ENCODE results near the gene EPHB1. TPM values are rescaled to one million over a fixed set of nuclear protein-coding genes. Genes with fewer than 3 reads are reported as not detected.

EPHB1 gene
- total RNA-seq, 1 experiment from 2014 or later, result 2.8 TPM

DNA sequence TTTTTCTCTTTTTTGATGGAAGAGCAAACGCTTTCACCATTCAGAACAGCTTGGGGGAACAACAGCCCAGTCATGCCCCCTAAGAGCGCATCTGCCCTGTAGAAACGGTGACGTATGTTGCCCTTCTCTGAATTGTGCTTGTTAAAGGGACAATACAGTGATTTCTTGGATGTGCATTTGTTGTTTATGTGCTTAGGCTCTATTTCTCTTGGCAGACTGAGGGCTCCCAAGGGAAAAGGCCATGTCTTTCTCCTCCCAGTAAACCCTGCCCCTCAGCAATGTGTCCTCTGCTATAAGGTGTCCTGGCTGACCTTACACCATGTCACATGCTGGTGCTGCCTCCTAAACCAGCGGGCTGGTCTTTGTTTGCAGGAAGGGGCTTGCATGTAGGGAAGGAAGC is 346.1 kb downstream of the EPHB1 start:
- Mint-ChIP-seq H3K9me3 (no peaks in the 10 kb centered on the region), H3K4me3 (no peak overlapping the region), H3K27me3 (ENCODE audit: low read depth) (peaks cover 1% of the 10 kb centered on the region; the same call in 1 of the 2 replicates), H3K4me1 (peaks cover 0 to 9% of the 10 kb centered on the region in 2 experiments; a peak in 2 of 4 replicates), H3K36me3 (ENCODE audit: insufficient read depth in 1 of 3, low read depth in 3 of 3) (no peaks in the 10 kb centered on the region), H3K27ac (no peak overlapping the region; a peak in 1 of 7 replicates)
- H4K8ac ChIP-seq (replicated peaks; ENCODE audit: insufficient read length, low read depth, low read length), result no peak overlapping the region
- no peak overlapping the region for H2AFZ ChIP-seq (ENCODE audit: low read length)
- H3K79me2 ChIP-seq (ENCODE audit: insufficient read depth, low read length), result no peaks in the 10 kb centered on the region
- H3K4me2 ChIP-seq (ENCODE audit: insufficient read depth, insufficient read length, low read length), result no peak overlapping the region
- H3K27me3 ChIP-seq (ENCODE audit: insufficient read depth, low read length), result no peaks in the 10 kb centered on the region
- H3T11ph ChIP-seq (ENCODE audit: low read length), result no peak overlapping the region
- no peak overlapping the region for H3K4ac ChIP-seq (ENCODE audit: low read depth, low read length)
- WGBS (ENCODE audit: extremely low coverage, insufficient read length, low lambda C conversion rate), result no CpG with 5 or more reads among the region's 5 CpGs
- no peak overlapping the region for H2BK12ac ChIP-seq (ENCODE audit: insufficient read length, low read depth, low read length)
- DNase-seq, result no peak
- no peaks in the 10 kb centered on the region for H3K4me1 ChIP-seq (ENCODE audit: insufficient read depth, low read length)
- H4K20me1 ChIP-seq (ENCODE audit: control insufficient read depth, insufficient read depth, insufficient read length), result no peaks in the 10 kb centered on the region
- H4K91ac ChIP-seq (ENCODE audit: insufficient read length, low read depth, low read length), result no peak overlapping the region
- no peak overlapping the region for H2BK120ac ChIP-seq (ENCODE audit: low read depth, low read length, poor library complexity, severe bottlenecking)
- no peak overlapping the region for H3K56ac ChIP-seq (ENCODE audit: insufficient read length, low read depth, low read length)
- H2BK15ac ChIP-seq (ENCODE audit: low read depth, low read length), result no peak overlapping the region
- H3K9me3 ChIP-seq (ENCODE audit: control insufficient read depth, low read depth, low read length), result no peaks in the 10 kb centered on the region
- no peak overlapping the region for H3K23ac ChIP-seq (ENCODE audit: insufficient read length, low read depth, low read length)
- no peaks in the 10 kb centered on the region for H3K23me2 ChIP-seq (ENCODE audit: insufficient read length, low read depth, low read length, poor library complexity, severe bottlenecking)
- no peak overlapping the region for H3K27ac ChIP-seq (ENCODE audit: insufficient read length, low read depth, low read length)
- no peak overlapping the region for H2BK20ac ChIP-seq (ENCODE audit: low read depth, low read length, poor library complexity, severe bottlenecking)
- TF ChIP-seq, protein P1, sequence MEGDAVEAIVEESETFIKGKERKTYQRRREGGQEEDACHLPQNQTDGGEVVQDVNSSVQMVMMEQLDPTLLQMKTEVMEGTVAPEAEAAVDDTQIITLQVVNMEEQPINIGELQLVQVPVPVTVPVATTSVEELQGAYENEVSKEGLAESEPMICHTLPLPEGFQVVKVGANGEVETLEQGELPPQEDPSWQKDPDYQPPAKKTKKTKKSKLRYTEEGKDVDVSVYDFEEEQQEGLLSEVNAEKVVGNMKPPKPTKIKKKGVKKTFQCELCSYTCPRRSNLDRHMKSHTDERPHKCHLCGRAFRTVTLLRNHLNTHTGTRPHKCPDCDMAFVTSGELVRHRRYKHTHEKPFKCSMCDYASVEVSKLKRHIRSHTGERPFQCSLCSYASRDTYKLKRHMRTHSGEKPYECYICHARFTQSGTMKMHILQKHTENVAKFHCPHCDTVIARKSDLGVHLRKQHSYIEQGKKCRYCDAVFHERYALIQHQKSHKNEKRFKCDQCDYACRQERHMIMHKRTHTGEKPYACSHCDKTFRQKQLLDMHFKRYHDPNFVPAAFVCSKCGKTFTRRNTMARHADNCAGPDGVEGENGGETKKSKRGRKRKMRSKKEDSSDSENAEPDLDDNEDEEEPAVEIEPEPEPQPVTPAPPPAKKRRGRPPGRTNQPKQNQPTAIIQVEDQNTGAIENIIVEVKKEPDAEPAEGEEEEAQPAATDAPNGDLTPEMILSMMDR (conservative IDR thresholded peaks at IDR 0.05), result no peak
- H3K14ac ChIP-seq (ENCODE audit: insufficient read depth, low read length), result 0 out of 2 replicates have a peak overlapping the region, but pooled peaks have one; percentile 39
- H3K79me1 ChIP-seq (ENCODE audit: insufficient read depth, low read depth, low read length, poor library complexity, severe bottlenecking), result no peaks in the 10 kb centered on the region
- no peak overlapping the region for H3K18ac ChIP-seq (ENCODE audit: insufficient read length, low read depth, low read length)
- no peak overlapping the region for H2BK5ac ChIP-seq (ENCODE audit: insufficient read length, low read length)
- H4K5ac ChIP-seq (ENCODE audit: insufficient read length, low read depth, low read length), result no peak overlapping the region
- no peak overlapping the region for H3K9ac ChIP-seq (ENCODE audit: extremely low read depth, insufficient read length, low read length)
- H2AK5ac ChIP-seq (ENCODE audit: insufficient read length, low read length), result no peak overlapping the region

Data from H9 (cell line).